ENCODE data around the gene CYP26C1.

Gene CYP26C1

DNA sequence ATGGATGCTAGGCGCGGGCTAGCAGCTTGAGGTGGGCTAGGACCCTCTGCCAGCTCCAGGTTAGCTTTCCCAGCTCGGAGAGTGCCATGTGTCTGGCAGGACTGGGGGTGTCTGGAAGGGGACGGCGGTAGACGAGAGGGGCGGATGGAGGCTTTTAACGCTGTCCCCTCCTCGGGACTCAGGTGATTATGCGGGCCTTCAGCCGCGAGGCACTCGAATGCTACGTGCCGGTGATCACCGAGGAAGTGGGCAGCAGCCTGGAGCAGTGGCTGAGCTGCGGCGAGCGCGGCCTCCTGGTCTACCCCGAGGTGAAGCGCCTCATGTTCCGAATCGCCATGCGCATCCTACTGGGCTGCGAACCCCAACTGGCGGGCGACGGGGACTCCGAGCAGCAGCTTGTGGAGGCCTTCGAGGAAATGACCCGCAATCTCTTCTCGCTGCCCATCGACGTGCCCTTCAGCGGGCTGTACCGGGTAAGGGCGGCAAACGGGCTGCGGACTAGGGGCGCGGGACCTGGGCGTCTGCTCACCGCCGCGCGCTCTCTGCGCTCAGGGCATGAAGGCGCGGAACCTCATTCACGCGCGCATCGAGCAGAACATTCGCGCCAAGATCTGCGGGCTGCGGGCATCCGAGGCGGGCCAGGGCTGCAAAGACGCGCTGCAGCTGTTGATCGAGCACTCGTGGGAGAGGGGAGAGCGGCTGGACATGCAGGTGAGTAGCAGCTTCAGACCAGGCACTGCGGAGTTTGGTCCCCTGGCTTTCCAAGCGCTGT lies 14.2 kb downstream of the CYP26C1 start:
- H3K4me3 ChIP-seq (ENCODE audit: low read depth, low read length): no peak overlapping the region
- no peak for DNase-seq (ENCODE audit: low read depth)

- H3K4me3 ChIP-seq (ENCODE audit: low read depth, low read length): no peak overlapping the region
- DNase-seq (ENCODE audit: low read depth): no peak
Measured at GRCh38 chr10:93075369-93076221, 15.0 kb downstream of the CYP26C1 start.

GRCh38 chr10:93076871-93077270 lies 16.3 kb downstream of the CYP26C1 start:
- no peak overlapping the region for H3K4me3 ChIP-seq (ENCODE audit: low read depth, low read length)
- DNase-seq (ENCODE audit: low read depth): no peak

GRCh38 chr10:93077860-93078337 lies 17.3 kb downstream of the CYP26C1 start:
- H3K4me3 ChIP-seq (ENCODE audit: low read depth, low read length): no peak overlapping the region
- no peak for DNase-seq (ENCODE audit: low read depth)

DNA sequence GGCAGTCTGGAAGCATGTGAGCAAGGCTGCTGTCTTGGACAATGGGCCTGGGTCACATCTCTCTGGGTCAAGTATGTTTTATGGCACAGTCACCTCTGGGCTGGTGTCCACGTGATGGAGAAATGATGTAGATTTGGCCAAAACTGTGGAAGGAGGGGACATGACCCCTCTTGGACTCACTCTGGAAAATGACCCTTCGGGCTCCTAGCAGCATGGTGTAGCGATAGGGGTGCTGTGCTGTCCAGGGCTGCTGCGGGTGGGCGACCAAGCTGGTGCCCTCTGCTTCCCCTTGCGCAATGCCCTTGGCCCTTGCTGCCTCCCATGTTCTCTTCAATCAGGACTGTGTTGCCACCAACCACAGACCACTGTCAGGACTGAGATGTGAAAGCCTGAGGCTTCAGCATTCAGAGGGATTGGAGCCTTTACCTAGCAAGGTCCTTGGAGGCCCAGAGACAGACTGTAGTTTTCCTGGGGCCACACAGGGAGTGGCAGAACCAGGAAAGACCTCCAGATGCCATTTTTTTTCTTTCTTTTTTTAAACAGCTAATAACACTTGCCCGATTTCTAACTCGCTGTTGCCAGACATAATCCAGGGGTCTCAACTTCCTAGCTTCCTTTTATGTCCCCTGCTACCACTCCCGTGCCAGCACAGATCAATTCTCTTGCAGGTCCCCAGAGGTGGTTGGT lies 19.2 kb downstream of the CYP26C1 start:
- H3K4me3 ChIP-seq (ENCODE audit: low read depth, low read length): peak overlapping the region; percentile 13
- DNase-seq (ENCODE audit: low read depth): no peak

DNA sequence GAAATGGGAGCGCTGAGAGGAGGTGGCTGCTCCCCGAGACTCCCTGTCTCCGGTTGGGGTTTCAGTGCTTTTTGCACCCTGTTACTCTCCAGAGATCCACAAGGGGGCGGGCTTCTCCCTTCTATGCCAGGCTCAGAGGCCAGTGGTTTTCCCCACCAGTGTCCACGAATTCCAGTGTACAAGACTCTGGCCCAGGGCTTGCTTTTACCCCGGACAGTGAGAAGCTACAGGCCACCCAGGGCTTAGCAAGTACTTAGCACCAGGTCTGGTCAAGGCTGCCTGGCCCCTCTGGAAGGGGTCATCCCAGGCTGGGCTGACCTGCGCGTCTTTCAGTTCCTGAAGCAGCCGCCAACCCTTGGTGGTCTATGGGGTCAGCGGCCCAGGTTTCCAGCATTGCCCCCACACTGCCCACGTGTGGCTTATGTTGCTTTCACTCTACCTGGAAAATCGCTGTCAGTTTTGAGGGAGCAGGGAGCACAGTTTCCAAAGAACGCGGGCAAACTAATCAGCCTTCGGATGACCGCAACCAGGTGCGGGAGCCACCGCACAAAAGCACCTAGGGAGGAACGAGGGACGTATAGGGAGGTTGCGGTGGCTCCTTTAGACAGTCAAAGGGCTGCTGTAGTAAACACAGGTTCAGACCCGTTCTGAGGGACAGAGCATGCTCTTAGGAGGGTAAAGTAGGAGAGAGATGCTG lies 19.9 kb downstream of the CYP26C1 start:
- peak overlapping the region; percentile 13 for H3K4me3 ChIP-seq (ENCODE audit: low read depth, low read length)
- no peak for DNase-seq (ENCODE audit: low read depth)

GRCh38 chr10:93081318-93081717 lies 20.7 kb downstream of the CYP26C1 start:
- DNase-seq (ENCODE audit: low read depth): no peak
- no peak overlapping the region for H3K4me3 ChIP-seq (ENCODE audit: low read depth, low read length)

- DNase-seq (ENCODE audit: low read depth): no peak
- no peak overlapping the region for H3K4me3 ChIP-seq (ENCODE audit: low read depth, low read length)
Measured at GRCh38 chr10:93081834-93082233, 21.2 kb downstream of the CYP26C1 start.

DNA sequence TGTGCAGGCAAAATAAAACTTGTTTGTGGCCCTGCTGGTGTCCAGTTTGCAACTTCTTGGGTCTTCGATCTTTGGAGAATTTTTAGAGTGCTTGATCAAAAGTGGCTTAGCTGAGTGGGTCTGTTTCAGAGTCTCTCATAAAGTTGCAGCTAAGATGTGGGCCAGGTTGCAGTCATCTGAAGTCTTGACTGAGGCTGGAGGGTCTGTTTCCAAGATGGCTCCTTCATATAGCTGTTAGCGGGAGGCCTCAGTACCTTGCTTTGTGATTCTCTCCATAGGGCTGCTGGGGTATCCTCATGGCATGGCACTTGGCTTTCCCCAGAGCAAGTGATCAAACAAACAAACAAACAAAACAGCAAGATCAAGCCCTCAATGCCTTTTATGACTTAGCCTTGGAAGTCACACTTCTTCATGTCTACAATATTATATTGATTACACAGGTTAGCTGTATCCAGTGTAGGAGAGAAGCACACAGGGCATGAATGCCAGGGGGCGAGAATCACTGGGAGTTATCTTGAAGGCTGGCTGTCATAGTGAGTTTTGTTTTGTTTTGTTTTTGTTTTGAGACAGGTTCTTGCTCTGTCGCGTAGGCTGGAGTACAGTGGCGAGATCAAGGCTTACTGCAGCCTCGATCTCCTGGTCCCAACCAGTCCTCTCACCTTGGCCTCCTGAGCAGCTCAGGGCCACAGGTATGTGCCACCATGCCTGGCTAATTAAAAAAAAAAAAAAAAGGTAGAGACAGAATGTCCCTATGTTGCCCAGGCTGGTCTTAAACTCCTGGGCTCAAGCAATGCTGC lies 23.3 kb downstream of the CYP26C1 start:
- no peak for DNase-seq (ENCODE audit: low read depth)

DNA sequence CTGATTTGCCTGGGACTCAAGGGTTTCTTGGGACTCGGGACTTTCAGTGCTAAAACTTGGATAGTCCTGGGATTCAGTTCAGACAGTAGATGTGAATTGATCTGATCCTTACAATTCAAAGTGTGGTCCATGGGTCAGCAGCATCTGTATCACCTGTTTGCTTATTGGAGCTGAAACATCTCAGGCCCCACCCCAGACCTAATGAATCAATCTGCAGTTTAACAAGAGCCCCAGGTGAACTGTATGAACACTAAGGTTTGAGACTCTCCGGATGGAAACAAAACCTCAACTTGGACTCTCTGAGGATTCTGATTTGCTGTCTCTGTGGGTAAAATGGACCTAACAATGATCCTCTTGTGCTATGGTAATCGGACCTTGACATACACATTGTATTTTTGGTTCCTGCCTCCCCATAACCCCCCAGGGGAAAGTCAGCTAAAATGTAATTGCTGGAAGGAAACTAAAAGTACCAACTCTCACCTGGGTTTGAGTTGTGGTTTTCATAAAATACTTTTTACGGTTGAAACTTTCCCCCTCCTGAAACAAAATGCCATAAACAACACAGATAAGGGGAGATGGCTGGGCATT lies 24.8 kb downstream of the CYP26C1 start:
- DNase-seq (ENCODE audit: low read depth): no peak
- no peak overlapping the region for H3K4me3 ChIP-seq (ENCODE audit: low read depth, low read length)

More for the DNA sequence above, 23.3 kb downstream of the CYP26C1 start:
- no peak overlapping the region for H3K4me3 ChIP-seq (ENCODE audit: low read depth, low read length)

DNA sequence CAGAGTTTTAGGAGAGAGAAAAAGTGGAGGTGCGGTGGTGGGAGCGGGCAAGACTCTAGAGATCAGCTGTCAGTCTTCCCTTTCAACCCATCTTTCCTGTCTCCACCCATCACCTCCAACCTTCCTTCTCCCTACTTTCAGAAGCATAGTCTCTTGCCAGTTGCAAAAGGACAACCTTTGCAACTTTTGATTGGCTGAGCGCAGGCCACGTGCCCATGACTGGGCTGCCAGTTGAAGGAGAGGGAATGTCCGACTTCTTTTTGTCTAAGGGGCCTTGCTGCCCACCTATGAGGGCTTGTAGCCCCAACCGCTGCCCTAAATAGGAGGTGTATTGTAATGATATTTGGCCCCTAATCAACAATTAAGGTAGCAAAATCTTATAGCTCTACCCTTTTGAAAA lies 25.7 kb downstream of the CYP26C1 start:
- no peak overlapping the region for H3K4me3 ChIP-seq (ENCODE audit: low read depth, low read length)
- DNase-seq (ENCODE audit: low read depth): no peak

- DNase-seq (ENCODE audit: low read depth): no peak
Measured at GRCh38 chr10:93087846-93088245, 27.2 kb downstream of the CYP26C1 start.

GRCh38 chr10:93088466-93088865 lies 27.9 kb downstream of the CYP26C1 start:
- no peak for DNase-seq (ENCODE audit: low read depth)
- no peak overlapping the region for H3K4me3 ChIP-seq (ENCODE audit: low read depth, low read length)

More at GRCh38 chr10:93087846-93088245, 27.2 kb downstream of the CYP26C1 start:
- no peak overlapping the region for H3K4me3 ChIP-seq (ENCODE audit: low read depth, low read length)

DNA sequence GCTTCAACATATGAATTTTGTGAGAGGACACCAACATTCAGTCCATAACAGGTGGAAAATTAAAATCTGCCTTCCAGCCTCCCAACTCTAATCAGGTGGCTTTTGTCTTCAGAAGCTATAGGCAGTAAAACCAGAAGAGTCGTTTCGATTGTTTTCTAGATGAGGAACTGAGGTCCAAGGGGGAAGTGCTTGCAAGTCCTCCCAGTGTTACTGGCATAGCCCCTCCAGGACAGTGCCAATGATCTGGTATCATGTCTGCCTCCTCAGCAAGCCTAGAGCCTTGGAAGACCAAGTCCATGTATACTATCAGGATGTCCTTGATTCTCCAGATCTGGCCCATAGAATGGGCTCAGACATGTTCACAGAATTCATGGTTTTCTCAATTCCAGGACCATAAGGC lies 30.0 kb downstream of the CYP26C1 start:
- no peak overlapping the region for H3K4me3 ChIP-seq (ENCODE audit: low read depth, low read length)
- DNase-seq (ENCODE audit: low read depth): no peak

DNA sequence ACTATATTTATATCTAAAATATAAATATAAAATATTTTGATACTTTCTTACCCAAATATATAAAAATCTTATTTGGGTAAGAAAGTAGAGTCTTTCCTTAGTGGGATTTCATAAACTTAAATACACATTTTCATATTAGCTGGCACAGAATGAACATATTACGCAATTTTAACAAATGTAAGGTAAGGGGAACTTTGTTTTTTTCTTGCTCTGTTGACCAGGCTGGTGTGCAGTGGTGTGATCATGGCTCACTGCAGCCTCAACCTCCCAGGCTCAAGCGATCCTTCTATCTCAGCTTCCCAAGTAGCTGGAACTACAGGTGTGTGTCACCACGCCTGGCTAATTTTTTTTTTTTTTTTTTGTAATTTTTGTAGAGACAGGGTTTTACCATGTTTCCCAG lies 31.4 kb downstream of the CYP26C1 start:
- no peak for DNase-seq (ENCODE audit: low read depth)
- H3K4me3 ChIP-seq (ENCODE audit: low read depth, low read length): no peak overlapping the region

DNA sequence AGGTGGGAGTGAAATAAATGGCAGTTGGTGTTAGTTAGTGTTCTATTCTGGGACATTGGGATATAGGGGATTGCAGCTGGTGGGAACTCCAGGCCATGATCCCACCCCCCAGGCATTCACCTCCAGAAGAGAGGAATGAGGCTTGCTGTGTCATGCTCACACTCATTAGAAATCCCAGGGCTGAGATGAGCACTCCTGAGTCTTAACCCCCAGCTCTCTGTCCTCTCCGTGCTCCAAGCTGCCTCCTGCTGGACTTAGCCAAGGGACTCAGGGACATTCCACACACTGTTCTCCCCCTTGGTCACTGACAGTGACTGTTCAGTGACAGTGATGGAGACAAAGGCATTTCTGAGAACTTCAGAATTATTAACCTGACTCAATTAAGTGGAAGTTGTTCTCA lies 34.6 kb downstream of the CYP26C1 start:
- H3K4me3 ChIP-seq (ENCODE audit: low read depth, low read length): no peak overlapping the region
- DNase-seq (ENCODE audit: low read depth): no peak

DNA sequence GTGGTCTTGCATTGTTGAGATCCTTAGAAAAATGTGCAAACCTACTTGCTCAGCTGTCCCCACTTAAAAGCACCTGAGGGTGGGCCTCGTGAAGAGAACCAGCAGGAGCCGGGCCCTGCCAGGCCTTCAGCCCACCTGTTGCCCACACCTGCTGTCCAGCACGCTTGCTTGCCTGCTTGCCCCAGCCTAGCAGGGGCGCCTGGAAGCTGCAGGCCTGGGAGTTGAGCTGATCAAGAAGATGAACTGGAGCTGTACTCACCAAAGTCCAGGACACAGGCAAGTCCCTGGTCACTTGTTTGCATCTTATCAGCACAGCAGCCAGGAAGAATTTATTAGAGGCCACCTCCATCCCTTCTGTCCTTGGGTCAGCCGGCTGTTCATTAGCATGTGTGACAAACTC lies 36.3 kb downstream of the CYP26C1 start:
- DNase-seq (ENCODE audit: low read depth): no peak
- no peak overlapping the region for H3K4me3 ChIP-seq (ENCODE audit: low read depth, low read length)

DNA sequence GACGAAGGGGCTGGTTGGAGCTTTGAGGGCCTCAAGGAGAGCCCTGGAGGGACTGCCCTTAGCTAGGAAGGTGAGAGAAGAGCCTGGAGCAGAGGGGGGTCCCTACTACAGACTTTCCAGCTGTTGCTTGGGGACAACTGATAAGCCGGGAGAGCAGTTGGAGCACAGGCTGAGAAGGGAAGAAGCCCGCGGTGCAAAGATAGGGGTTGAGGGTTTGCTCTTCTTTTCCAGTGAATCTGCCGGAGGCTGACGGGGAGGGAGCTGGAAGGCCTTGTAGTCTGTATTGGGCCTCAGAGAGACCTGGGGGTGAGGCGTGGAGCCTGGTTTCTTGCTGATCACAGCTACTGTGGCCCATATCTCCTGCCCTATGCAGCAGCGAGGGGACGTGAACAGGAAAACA lies 36.8 kb downstream of the CYP26C1 start:
- H3K4me3 ChIP-seq (ENCODE audit: low read depth, low read length): no peak overlapping the region
- no peak for DNase-seq (ENCODE audit: low read depth)
